ENCODE measurements around the gene MVK. TPM values are rescaled to one million over a fixed set of nuclear protein-coding genes. Genes with fewer than 3 reads are reported as not detected.

MVK gene
- total and polyA plus RNA-seq, 7 donors: 9.1 to 40.8 (median 13.8) TPM

GRCh38 chr12:109542876-109543275 is 30.7 kb upstream of the MVK start:
- H3K4me3 ChIP-seq: no peak overlapping the region
- no peaks in the 10 kb centered on the region for H3K9me3 ChIP-seq
- TF ChIP-seq, protein P1, sequence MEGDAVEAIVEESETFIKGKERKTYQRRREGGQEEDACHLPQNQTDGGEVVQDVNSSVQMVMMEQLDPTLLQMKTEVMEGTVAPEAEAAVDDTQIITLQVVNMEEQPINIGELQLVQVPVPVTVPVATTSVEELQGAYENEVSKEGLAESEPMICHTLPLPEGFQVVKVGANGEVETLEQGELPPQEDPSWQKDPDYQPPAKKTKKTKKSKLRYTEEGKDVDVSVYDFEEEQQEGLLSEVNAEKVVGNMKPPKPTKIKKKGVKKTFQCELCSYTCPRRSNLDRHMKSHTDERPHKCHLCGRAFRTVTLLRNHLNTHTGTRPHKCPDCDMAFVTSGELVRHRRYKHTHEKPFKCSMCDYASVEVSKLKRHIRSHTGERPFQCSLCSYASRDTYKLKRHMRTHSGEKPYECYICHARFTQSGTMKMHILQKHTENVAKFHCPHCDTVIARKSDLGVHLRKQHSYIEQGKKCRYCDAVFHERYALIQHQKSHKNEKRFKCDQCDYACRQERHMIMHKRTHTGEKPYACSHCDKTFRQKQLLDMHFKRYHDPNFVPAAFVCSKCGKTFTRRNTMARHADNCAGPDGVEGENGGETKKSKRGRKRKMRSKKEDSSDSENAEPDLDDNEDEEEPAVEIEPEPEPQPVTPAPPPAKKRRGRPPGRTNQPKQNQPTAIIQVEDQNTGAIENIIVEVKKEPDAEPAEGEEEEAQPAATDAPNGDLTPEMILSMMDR (IDR thresholded peaks at IDR 0.05): no peak
- TF ChIP-seq POLR2AphosphoS5 (IDR thresholded peaks at IDR 0.05): no peak
- no peak for TF ChIP-seq EP300 (IDR thresholded peaks at IDR 0.05)
- no peak for TF ChIP-seq POLR2A (IDR thresholded peaks at IDR 0.05)
- WGBS, 2 donors: 90 to 92% methylated on average over 6 of the region's 6 CpGs
- H3K27ac ChIP-seq: no peak overlapping the region
- H3K4me1 ChIP-seq: no peaks in the 10 kb centered on the region
- intact Hi-C loops (cut with DNase I): no loop called here
- H3K36me3 ChIP-seq: peaks cover 0 to 6% (median 0%) of the 10 kb centered on the region in 4 donors
- peaks cover 0 to 13% (median 6%) of the 10 kb centered on the region in 3 donors for H3K27me3 ChIP-seq
- no peak for DNase-seq

- intact Hi-C loops (cut with DNase I): no loop called here
- WGBS, 2 donors: 35 to 58% methylated on average over 7 of the region's 7 CpGs
- Histone ChIP-seq H3K4me1 (no peaks in the 10 kb centered on the region), H3K36me3 (peaks cover 0 to under 1% (median 0%) of the 10 kb centered on the region in 4 donors), H3K4me3 (no peak overlapping the region), H3K27ac (no peak overlapping the region), H3K9me3 (no peaks in the 10 kb centered on the region), H3K27me3 (peaks cover 0 to 35% (median 15%) of the 10 kb centered on the region in 3 donors)
- TF ChIP-seq, protein P1 (IDR thresholded peaks at IDR 0.05): no peak
- no peak for TF ChIP-seq POLR2AphosphoS5 (IDR thresholded peaks at IDR 0.05)
- no peak for TF ChIP-seq POLR2A (IDR thresholded peaks at IDR 0.05)
- TF ChIP-seq EP300 (IDR thresholded peaks at IDR 0.05): no peak
- no peak for DNase-seq
Measured at GRCh38 chr12:109544955-109545531, 28.6 kb upstream of the MVK start.

- no peak overlapping the region for H3K27ac ChIP-seq
- peaks cover 0 to 41% (median 23%) of the 10 kb centered on the region in 3 donors for H3K27me3 ChIP-seq
- intact Hi-C loops (cut with DNase I): no loop called here
- H3K9me3 ChIP-seq: no peaks in the 10 kb centered on the region
- WGBS, 2 donors: 70 to 75% methylated on average over 5 of the region's 5 CpGs
- TF ChIP-seq POLR2AphosphoS5 (IDR thresholded peaks at IDR 0.05): no peak
- TF ChIP-seq, protein P1 (IDR thresholded peaks at IDR 0.05): no peak
- no peak for DNase-seq
- no peaks in the 10 kb centered on the region for H3K4me1 ChIP-seq
- H3K36me3 ChIP-seq: no peaks in the 10 kb centered on the region
- no peak overlapping the region for H3K4me3 ChIP-seq
Measured at GRCh38 chr12:109545826-109546225, 27.8 kb upstream of the MVK start.

DNA sequence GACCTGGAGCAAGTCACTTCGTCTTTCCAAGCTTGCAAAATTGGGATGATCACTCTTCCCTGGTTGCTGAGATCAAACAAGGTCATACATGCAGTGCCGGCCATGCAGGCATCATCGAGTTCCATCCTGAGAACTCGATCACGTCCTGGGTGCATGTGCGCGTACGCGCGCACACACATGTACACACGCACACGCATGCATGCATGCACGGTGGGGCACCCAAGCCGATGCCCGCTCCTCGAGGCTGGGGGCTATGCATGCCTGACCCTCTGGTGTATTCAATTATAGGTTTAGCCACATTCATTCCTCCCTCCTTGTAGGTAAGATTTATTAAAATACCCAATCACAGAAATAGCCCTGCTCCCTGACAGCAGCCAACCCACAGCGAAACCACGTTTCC is 26.3 kb upstream of the MVK start:
- H3K4me1 ChIP-seq: no peaks in the 10 kb centered on the region
- no peak for DNase-seq
- no peaks in the 10 kb centered on the region for H3K9me3 ChIP-seq
- no peak overlapping the region for H3K27ac ChIP-seq
- no peak for TF ChIP-seq POLR2AphosphoS5 (IDR thresholded peaks at IDR 0.05)
- TF ChIP-seq, protein P1 (IDR thresholded peaks at IDR 0.05): no peak
- TF ChIP-seq EP300 (IDR thresholded peaks at IDR 0.05): no peak
- TF ChIP-seq POLR2A (IDR thresholded peaks at IDR 0.05): no peak
- no peak overlapping the region for H3K4me3 ChIP-seq
- intact Hi-C loops (cut with DNase I): no loop called here
- 90 to 92% methylated on average over 18 of the region's 18 CpGs for WGBS, 2 donors
- no peaks in the 10 kb centered on the region for H3K36me3 ChIP-seq
- H3K27me3 ChIP-seq: peaks cover 0 to 55% (median 33%) of the 10 kb centered on the region in 3 donors

- no peaks in the 10 kb centered on the region for H3K4me1 ChIP-seq
- no peak for TF ChIP-seq POLR2A (IDR thresholded peaks at IDR 0.05)
- no peak for TF ChIP-seq POLR2AphosphoS5 (IDR thresholded peaks at IDR 0.05)
- TF ChIP-seq EP300 (IDR thresholded peaks at IDR 0.05): no peak
- TF ChIP-seq, protein P1 (IDR thresholded peaks at IDR 0.05): no peak
Measured at GRCh38 chr12:109548258-109548657, 25.3 kb upstream of the MVK start.

More at GRCh38 chr12:109548258-109548657, 25.3 kb upstream of the MVK start:
- no peak overlapping the region for H3K27ac ChIP-seq
- 86 to 89% methylated on average over 4 of the region's 4 CpGs for WGBS, 2 donors
- H3K36me3 ChIP-seq: no peaks in the 10 kb centered on the region
- H3K4me3 ChIP-seq: no peak overlapping the region
- H3K9me3 ChIP-seq: no peaks in the 10 kb centered on the region
- DNase-seq: no peak
- intact Hi-C loops (cut with DNase I): no loop called here
- H3K27me3 ChIP-seq: peaks cover 0 to 64% (median 33%) of the 10 kb centered on the region in 3 donors
